Brain microvascular endothelial cell (primary cell): ENCODE results near the gene WAS.

Experiments
- DNase-seq: peaks from one replicate; pipeline ENCODE4 v3.0.0-alpha.2; 2020
- H3K27ac ChIP-seq: fragments of 250-450 bp; sonication (Bioruptor Pico); 2 replicates; pipeline ENCODE4 v1.5.1; 2020; ENCODE audit warnings: mild to moderate bottlenecking, moderate library complexity
- H3K27me3 ChIP-seq: fragments of 250-450 bp; sonication (Bioruptor Pico); replicated peaks from 2 replicates; pipeline ENCODE4 v1.5.1; 2020; ENCODE audit warnings: mild to moderate bottlenecking
- H3K36me3 ChIP-seq: fragments of 250-450 bp; sonication (Bioruptor Pico); replicated peaks from 2 replicates; pipeline ENCODE4 v1.5.1; 2020; ENCODE audit warnings: mild to moderate bottlenecking
- H3K4me3 ChIP-seq: 2 replicates; pipeline ENCODE4 v1.5.1; 2011; ENCODE audit warnings: low read depth, mild to moderate bottlenecking, control low read depth, low read length, moderate library complexity
- CTCF ChIP-seq: IDR thresholded peaks from 2 replicates; pipeline ENCODE4 v1.5.1; 2011; ENCODE audit warnings: low read depth, mild to moderate bottlenecking, moderate library complexity, low read length, control low read depth, inconsistent platforms; ENCODE audit errors: missing control alignments
- in situ Hi-C: cut with HindIII; loops from 2 replicates; pipeline ENCODE4 v1.10.0; 2017; ENCODE audit warnings: low sequenced_read_pairs, low pct_ligation_motif_present

Gene WAS

GRCh38 chrX:48713847-48714246, 30.2 kb downstream of the WAS start:
- Histone ChIP-seq H3K27me3 (no peaks in the 10 kb centered on the region), H3K27ac (no peak overlapping the region), H3K36me3 (no peaks in the 10 kb centered on the region), H3K4me3 (no peak overlapping the region)
- no peak for DNase-seq
- in situ Hi-C loops: no loop called here
- TF ChIP-seq CTCF: no peak

GRCh38 chrX:48714573-48714972, 31.0 kb downstream of the WAS start:
- Histone ChIP-seq H3K27me3 (no peaks in the 10 kb centered on the region), H3K4me3 (no peak overlapping the region), H3K27ac (no peak overlapping the region), H3K36me3 (no peaks in the 10 kb centered on the region)
- no peak for DNase-seq
- no peak for TF ChIP-seq CTCF
- in situ Hi-C loops: no loop called here

DNA sequence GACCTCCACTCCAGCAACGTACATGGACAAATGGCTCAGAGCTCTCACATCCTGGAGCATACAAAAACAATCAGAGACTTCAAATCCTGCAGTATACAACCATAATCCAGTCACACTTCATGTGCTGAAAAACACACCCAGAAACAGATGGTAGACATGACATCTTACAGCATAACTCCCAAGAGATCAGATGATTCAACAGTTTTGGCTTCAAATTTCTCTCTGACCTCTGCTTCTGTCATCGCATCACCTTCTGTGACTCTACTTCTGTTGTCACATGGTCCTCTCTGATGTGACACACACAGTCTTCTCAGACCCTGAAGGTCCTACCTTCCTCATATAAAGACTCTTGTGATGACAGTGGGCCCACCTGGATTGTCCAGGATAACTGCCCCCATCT, 31.5 kb downstream of the WAS start:
- no peak overlapping the region for H3K27ac ChIP-seq
- H3K36me3 ChIP-seq: no peaks in the 10 kb centered on the region
- H3K27me3 ChIP-seq: no peaks in the 10 kb centered on the region
- peak; percentile 31 for DNase-seq
- TF ChIP-seq CTCF: no peak
- in situ Hi-C loops: no loop called here
- H3K4me3 ChIP-seq: no peak overlapping the region

- TF ChIP-seq CTCF: no peak
- H3K36me3 ChIP-seq: no peaks in the 10 kb centered on the region
- H3K4me3 ChIP-seq: no peak overlapping the region
- no peaks in the 10 kb centered on the region for H3K27me3 ChIP-seq
- DNase-seq: no peak
- H3K27ac ChIP-seq: no peak overlapping the region
- in situ Hi-C loops: no loop called here
Measured at GRCh38 chrX:48715876-48716502, 32.4 kb downstream of the WAS start.

DNA sequence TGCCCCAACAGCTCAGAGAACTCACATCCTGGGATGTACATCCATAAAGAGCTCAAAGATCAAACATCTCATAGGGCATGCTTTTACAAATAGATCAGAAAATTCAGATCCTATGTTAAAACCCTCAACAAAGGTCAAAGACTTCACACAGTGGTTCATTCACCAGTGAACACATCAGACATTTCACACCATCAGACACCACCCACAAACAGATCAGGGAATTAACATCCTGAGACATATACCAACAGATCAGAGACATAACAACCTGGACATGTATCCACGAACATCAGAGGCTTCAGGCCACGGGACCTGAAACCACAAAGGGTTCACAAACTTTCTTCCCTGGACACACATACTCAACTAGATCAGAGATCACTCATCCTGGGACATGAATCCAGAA, 36.4 kb downstream of the WAS start:
- in situ Hi-C loops: no loop called here

More for the DNA sequence above, 36.4 kb downstream of the WAS start:
- DNase-seq: no peak
- TF ChIP-seq CTCF: no peak
- H3K27ac ChIP-seq: no peak overlapping the region
- H3K27me3 ChIP-seq: no peaks in the 10 kb centered on the region
- no peaks in the 10 kb centered on the region for H3K36me3 ChIP-seq
- no peak overlapping the region for H3K4me3 ChIP-seq
